Stimulated activated CD8-positive, alpha-beta memory T cell treated with anti-CD3 and anti-CD28 coated beads, Interleukin-4, amount 100 ng/mL, for 1 hour (primary cell): Measurements from ENCODE around the gene CDH22.

Experiments
- DNase-seq, 2 donors: peaks; one replicate each; pipeline ENCODE4 v3.0.0-alpha.2; 2020; ENCODE audit warnings: low read depth in 2 of 2, low spot score in 1 of 2

CDH22 gene

DNA sequence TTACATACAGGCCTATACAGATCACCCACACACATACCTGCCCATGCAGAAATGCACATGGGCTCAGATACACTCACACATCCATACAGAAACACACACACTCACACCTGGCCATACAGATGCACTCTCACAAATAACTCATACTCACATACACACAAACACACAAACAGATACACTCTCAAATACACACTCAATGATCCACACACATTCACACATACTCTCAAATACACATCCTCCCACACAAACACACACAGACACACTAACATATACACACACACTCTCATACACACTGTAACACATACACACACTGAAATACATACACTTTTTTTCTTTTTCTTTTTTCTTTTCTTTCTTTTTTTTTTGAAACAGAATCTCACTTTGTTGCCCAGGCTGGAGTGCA, 90.7 kb downstream of the CDH22 start:
- DNase-seq, result no peak

DNA sequence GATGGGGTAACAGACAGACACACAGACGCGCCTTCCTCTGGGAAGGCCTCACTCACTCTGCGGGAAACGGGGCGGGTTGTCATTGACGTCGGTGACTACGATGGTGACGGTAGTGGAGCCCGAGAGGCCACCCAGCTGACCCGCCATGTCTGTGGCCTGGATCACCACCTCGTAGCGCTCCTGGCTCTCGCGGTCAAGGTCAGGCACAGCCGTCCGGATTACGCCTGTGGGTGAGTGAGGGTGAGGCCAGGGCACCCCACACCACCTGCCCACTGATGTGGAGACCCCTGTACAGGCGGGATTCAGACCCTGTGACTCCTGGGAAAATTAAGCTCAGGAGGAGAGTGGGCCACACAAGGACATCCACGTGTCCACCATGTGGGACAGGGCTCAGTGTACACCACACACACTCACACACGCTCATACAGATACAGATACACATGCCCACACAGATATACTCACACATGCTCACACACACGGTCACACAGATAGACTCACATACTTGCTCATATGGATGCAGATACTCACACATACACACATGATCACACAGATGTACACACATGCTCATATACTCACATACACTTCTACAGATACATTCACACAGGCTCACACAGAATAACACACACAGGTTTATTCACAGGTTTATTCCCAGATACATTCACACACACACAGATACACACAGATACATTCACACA, 91.4 kb downstream of the CDH22 start:
- DNase-seq, result no peak

DNA sequence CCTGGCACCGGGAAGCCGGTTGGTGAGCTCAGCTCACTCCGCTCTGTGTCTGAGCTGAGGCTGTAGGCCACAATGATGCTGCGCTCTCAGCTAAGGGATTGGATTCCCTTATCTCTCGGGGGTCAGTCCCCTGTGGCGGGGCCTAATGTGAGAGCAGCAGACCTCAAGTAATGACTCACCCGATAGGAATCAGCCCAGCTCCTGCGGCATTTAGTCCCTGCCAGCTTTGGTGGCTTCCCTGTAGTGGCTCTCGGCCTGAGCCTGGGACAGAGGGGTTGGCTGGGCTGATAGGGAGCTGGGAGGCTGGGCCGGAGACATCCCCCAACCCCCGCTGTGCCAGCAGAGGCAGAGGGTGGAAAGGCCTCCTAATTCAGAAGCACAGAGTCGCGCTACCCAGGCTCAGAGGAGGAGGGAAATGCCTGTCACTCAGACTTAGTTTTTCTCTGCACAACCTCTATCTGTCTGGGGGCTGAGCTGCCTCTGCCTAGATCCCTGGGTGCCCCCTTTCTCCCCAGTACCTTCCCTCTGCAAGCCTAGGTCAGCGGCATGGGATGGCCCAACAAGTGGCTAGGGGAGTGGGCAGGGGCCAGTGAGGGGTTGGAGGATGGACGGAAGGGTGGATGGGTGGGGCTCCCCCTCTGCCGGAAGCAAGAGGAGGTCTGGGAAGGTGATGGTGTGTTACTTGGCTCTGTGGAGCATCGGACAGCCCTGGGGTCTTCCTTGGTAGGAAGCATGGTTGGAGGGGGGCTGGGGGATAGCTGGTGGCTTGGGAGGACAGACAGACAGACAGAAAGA, 92.2 kb downstream of the CDH22 start:
- no peak for DNase-seq

DNA sequence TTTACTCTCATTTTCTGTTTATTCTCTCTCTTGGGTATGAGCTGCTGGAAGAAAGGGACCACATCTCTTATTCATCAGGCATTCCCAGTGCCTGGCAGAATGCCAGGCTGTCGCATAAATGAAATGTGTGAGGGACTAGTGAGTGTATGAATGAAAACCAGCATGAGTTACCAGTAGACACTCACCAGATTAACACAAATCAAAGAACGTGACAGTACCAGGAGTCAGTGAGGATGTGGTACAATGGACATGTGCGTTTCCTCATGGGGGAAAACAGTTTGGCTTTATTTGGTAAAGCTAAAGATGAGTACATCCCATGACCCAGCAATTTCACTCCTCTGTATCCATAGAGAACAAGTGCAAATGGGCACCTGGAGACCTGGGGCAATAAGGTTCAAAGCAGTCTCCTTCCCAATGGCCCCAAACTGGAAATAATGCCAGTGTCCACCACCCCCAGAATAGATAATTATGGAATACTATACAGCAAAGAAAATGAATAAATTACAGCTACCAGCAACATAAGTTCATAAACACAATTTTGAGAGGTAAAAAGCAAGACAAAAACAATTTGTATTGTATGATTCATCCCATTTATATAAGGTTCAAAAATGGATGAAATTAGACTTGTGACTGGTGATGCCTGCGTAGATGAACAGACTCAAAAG, 93.3 kb downstream of the CDH22 start:
- DNase-seq, result no peak

DNA sequence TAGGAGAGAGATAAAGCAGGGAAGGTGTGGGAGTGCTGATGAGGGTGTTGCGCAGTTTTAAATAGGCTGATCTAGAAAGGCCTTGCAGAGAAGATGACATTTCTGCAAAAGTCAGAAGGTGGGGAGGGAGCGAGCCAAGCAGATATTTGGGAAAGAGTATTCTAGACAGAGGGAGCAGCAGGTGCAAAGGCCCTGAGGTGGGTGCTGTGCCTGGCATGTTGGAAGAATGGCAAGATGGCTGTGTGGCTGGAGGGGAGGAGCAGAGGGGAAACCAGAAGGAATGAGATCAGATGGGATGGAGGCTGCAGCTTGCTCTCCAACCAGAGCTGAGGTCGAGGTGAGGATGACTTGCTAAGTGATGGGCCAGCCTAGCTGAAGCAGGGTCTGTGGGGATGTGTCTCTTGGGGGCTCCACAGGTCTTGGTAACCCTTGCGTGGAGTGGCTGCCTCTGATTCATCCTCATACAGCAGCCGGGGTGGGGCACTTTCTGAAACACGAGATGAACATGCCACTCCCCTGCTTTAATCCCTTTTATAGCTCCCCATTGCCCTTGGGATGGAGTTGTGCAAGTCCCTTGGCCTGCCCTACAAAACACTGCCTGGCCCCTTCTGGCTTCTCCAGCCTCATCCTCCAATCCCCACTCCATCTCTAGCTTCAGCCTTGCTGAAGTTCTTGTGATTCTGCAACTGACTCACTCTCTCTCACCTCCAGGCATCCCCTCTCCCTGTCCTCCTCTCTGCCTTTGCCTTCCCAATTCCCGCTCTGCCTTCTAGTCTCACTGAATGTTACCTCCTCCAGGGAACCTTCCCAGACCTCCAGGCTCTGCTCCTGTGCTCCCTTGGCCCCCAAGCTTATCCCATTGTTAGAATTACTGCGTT, 94.1 kb downstream of the CDH22 start:
- DNase-seq, result no peak

DNA sequence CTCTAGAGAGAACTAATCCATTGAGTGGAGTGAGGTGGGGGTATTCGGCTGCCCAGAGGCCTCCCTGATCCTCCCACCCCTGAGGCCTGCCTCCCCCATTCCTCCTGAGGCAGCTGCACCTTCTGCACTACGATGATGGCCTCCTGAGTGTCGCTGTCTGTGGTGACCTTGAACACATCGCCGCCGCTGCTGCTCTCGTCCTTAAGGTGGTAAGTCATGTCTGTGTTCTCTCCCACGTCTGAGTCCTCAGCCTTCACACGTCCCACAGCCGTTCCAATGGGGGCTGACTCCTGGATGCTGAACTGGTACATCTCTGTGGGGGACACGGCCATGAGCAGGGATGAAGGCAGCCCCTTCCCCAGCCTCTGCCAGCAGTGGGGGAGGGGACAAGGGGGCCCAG, 95.4 kb downstream of the CDH22 start:
- no peak for DNase-seq

DNA sequence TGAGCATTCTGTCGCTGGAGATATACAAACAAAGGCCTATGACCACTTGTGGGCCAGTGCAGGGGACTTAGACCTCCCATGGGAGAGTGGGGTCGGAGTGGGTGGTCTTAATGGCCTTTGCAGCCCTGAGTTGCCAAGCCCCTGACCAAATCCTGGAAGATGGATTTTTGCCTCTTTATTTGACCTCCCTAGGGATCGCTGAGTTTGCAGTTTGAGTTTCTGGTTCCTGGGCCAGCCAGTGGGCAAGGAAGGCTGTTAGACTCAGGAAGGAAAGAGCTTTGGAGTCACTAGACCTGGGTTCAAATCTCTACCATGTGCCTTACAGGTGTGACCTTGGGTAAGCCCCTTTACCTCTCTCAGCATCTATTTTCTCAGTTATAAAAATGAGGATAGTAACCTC, 96.0 kb downstream of the CDH22 start:
- DNase-seq, result no peak

DNA sequence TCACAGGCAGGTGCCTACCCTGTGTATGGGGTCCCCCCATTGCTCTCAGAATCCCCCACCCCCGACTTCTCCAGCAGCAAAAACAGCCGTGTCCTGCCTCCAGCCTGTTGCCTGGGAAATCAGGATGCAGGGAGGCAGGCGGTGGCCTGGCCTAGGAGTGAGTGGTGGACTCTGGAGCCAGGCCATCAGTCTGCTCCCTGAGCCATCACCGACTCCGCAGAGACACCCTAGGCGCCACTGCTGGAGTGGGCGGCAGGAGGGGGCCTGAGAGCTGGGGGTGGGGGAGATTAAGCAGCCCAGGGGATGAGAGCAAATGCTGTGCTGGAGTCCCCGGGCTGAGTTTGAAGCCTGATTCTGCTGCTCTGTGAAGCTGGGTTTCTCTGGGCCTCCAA, 97.0 kb downstream of the CDH22 start:
- no peak for DNase-seq

DNA sequence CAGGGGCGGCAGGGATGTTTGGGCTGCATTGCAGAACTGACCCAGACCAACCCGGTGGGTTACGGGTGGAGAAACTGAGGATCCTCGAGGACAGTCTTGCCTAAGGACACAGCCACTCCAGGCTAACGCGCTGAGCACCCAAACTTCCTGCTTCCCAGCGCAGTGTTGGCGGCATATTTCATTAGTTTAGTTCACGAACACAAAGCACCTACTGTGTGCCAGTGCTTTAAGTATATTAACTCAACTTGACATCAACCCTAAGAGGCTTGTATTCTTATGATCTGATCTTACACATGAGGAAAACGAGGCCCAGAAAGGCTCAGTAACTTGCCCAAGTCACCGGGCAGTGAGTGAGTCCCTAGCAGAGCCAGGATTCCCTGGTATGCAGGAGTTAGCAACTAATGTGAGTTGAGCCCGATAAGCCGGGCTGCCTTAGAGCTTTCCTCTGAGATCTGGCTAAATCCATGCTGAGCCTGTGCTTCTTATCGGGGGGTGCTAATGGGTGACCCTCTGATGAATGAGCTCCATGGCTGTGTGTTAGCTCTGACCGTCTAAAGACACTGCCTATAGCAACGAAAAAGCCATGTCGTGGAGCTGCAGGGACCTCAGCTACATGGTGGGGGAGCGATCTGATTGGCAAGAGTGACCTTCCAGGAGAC, 97.5 kb downstream of the CDH22 start:
- no peak for DNase-seq

DNA sequence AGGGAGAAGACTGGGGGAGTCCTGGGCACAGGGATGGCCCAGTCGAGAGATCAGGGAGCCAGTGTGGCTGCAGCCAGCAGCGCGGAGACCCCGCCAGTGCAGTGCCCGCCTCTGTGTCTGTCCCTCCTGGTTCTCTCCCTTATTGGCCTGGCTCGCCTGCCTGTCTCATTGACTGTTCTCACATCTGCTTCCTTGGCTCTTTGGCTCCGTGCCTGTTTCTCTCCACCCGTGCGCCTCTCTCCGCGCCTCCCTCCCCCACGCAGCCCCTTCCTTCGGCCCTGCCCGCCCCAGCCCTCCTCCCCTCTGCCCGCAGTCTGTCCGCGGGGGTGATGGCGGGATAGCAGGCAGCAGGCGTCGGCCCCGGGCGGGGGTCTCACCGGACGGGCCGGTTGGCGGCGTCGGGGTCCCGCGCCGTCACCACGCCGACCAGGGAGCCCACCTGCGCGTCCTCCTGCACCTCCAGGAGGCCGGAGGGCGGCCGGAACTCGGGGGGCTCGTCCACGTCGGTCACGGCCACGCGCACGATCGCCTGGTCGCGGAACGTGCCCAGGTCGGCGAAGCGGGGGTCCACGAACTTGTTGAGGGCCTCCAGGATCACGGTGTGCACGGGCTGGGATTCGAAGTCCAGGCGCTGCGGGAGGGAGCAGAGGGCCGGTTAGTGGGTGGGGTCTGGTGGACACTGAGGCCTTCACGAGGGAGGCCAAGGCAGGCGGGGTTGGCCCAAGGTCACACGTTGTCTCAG, 98.2 kb downstream of the CDH22 start:
- DNase-seq, result no peak

DNA sequence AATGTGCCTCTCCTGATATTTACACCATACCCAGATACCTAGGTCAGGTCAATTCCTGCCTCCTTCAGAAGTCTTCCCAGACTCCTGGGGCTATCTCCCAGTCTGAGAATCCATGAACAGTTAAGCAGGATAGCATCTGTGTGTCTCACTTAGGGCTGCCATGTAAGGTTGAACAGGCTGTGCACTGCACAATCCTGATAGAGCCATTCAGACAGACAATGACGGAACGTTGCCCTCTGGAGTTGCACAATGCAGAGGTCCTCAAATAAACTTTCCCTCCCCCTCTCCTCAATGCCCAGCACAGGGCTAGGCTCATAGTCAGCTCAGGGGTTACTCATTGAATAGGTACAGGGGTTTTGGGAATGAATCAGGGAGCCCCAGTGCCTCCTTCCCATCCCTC, 100.5 kb downstream of the CDH22 start:
- DNase-seq, result no peak

DNA sequence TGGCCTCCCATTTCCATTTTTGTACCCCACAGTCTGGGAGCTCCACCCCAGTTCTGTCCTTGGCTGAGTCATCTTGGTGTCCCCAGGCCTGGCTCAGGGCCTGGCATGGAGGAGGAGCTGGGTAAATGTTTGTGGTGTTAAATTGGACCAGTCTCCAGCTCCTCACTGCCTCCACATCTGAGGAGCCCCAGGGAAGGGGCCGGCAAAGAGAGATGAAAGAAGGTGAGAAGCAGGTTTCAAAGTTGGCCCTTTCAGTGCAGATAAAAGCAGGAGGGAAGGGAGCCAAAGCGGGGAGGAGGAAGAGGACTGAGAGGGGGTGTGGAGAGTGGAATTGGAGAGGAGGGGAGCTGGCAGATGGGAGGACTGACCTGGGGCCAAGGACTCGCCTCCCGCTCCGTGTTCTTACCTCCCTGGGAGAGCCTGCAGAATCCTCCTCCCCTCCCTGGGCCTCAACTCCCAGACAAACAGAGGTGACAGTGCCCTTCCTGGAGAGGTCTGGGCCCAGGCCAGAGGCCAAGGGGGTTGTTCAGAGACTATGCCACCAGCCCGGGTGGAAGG, 101.2 kb downstream of the CDH22 start:
- DNase-seq, result no peak

DNA sequence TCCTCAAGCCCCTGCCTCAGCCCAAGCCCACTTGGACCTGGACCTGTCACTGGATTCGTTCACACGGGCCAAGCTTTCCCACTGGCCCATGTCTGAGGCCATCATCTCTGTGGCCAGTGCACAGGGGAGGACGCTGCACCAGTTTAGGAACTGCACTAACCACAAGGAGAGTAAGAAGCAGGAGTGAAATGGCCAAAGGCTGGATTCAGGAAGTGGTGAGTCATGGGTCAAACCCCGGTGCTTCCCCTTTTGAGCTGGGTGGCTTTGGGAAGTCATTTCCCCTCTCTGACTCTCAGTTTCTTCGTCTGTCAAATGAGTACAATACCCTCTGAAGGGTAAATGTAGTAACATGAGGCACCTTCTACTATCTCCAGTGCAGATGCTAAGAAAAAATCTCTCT, 102.3 kb downstream of the CDH22 start:
- DNase-seq, result no peak

DNA sequence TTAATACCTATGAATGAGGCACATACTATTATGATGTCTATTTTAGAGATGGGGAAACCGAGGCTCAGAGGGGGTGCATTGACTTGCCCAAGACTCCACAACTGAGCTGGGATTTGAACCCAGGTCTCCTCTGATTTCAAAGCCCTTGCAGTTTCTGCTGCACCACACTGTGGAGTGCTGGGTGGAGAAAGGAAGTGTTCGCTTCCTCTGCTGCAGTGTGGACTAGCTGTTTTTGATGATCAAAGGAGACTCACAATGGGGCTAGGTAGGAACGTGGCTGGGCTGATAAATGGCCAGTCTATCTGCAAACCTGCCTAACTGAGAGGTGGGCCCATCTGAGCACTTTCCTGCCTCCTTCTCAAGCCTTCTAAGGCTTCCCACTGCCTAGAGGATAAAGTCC, 102.9 kb downstream of the CDH22 start:
- DNase-seq, result no peak

DNA sequence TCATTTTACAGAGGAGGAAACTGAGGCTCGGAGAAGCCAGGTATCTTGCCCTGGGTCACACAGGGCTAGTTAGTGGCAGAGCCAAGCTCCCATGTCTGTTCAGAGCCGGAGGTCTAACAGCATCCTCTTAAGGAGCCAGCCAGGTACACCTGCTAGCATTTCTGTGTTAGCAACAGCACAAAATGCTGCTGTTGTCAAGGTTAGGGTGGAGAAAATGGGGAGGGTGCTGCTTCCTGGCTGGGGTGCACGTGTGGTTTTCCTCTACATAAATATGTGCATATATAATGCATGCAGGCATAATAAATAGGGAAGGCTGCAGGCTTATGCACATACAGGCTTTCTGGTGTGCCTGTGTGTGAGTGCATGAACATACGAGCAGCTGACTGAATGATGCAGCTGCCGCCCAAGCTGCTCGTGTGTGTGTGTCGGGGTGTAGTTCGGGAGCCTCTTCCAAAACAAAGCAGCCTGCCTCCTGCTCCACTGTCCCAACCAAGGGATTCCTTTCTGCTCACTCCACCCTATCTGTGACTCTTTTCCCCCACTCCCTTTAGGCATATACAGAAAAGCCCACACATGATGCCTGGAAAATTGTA, 103.6 kb downstream of the CDH22 start:
- DNase-seq, result no peak

DNA sequence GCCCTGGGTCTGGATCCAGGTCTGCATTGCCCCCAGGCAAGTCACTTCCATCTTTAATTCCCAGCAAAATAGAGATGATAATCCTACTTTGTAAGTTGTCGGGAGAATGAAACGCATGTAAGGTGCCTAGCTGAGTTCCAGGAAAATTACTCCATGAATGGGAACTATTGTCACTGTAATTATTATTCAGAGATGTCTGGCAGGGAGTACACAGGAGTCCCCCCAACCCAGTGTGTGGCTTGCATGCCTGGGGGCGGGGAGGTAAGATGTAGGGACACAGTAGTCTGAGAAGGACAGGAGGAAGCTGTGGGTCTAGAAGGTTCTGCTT, 104.8 kb downstream of the CDH22 start:
- no peak for DNase-seq

DNA sequence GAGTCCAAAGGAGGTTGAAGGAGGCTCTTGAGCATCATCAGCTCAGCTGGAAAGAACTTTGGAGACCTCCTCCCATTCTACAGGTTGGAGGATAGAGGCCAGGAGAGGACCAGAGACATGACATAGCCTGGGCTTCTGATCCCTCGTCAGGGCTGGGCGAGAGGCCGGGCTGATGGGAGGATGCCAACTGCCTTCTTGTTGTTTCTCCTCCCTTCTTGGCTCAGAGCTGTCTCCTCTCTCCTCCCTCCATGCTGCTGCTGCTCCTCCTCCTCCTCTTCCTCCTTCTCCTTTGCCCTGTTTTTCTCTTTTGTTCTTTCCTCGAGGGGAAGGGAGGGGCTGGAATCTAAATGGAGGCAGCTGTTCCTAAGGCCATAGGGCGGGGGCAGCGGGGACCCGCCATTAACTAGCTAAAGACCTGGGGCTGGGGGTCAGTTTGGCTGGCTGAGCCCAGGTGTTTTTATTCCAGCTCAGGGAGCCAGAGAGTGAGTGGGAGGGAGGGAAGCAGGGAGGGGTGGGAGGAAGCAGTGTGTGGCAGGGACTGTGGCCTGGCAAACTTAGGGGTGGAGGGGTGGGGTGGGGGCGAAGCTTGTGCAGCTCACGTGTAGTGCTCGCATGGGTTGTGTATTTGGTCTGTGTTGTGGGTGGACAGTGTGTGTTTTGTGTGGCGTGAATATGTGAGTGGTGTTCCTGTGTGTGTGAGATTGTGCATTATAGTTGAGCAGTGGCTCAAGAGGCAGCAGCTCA, 105.4 kb downstream of the CDH22 start:
- DNase-seq, result no peak

DNA sequence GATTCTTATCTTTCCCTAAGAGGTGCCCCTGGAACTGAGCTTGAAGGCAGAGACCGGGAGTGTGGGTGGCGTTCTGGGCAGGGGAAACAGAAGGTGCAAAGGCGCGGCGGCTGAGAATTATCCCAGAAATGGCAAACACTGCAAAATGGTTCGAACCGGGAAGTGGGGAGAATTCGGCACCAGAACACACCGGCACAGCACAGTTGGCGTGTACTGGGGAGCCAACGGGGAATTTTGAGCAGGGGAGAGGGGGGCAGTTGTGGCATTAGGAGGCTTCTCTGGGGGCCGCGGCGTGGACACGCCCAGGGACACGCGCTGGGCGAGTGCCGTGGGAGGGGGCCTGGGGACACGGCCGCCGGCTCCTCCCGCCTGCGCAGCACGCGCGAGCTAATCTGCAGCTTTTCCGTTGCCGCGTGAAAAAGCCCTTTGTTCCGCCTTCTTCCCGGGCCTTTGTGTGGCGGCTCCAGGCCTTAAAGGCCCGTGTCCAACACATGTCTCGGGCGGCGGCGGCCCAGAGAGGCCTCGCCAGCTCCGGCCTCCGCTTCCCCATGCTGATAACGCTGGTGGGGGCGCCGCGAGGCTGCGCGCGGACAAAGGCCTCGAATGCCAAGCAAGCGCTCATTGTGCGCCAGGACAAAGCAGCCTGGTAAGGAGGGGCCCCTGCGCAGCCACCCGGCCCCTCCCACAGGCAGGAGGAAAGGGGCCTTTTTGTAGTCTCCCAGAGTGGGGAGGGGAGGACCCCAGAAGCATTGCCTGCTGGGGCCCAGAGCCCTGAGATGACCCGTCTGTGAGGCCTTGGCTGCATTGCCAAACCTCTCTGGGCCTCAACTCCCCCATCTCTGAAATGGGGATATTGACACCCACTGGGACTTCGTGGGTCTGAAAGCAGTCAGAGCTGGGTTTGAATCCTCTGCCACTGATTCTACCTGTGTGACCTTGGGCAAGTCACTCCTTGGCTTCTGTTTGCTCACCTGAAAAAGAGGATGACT, 107.4 kb downstream of the CDH22 start:
- DNase-seq, result no peak
